ENCODE results near the gene PKIB. TPM values are rescaled to one million over a fixed set of nuclear protein-coding genes. Genes with fewer than 3 reads are reported as not detected.

Gene PKIB
- total RNA-seq, 4 donors from 2014 or later: 1.2 to 2.2 TPM; not detected in 2

GRCh38 chr6:122619309-122619708 is 9.1 kb downstream of the PKIB start:
- H3K9me3 ChIP-seq: no peaks in the 10 kb centered on the region
- 63% methylated on average over 2 of the region's 2 CpGs for WGBS
- peaks cover 0 to 2% (median 0%) of the 10 kb centered on the region in 4 donors for H3K27me3 ChIP-seq
- no peak overlapping the region for H3K4me3 ChIP-seq
- no peaks in the 10 kb centered on the region for H3K4me1 ChIP-seq
- H3K27ac ChIP-seq (replicated peaks in 1 of 4): no peak overlapping the region
- H3K36me3 ChIP-seq: no peaks in the 10 kb centered on the region
- TF ChIP-seq CTCF (IDR thresholded peaks at IDR 0.05) (no peak), POLR2A (IDR thresholded peaks at IDR 0.05; ENCODE audit: low read depth) (no peak), POLR2AphosphoS5 (IDR thresholded peaks at IDR 0.05) (no peak), EP300 (IDR thresholded peaks at IDR 0.05) (no peak)
- intact Hi-C loops (cut with DNase I): no loop called here
- DNase-seq (ENCODE audit: extremely low spot score): no peak

- Histone ChIP-seq H3K27me3 (peaks cover 0 to 2% (median 0%) of the 10 kb centered on the region in 4 donors), H3K9me3 (no peaks in the 10 kb centered on the region), H3K36me3 (no peaks in the 10 kb centered on the region), H3K4me1 (no peaks in the 10 kb centered on the region), H3K4me3 (no peak overlapping the region), H3K27ac (replicated peaks in 1 of 4) (no peak overlapping the region)
- 83% methylated on average over 3 of the region's 3 CpGs for WGBS
- DNase-seq (ENCODE audit: extremely low spot score): no peak
- intact Hi-C loops (cut with DNase I): no loop called here
- TF ChIP-seq EP300 (IDR thresholded peaks at IDR 0.05) (no peak), POLR2A (IDR thresholded peaks at IDR 0.05; ENCODE audit: low read depth) (no peak), POLR2AphosphoS5 (IDR thresholded peaks at IDR 0.05) (no peak), CTCF (IDR thresholded peaks at IDR 0.05) (no peak)
Observed at GRCh38 chr6:122620428-122620827, 10.2 kb downstream of the PKIB start.

GRCh38 chr6:122620902-122621301 is 10.7 kb downstream of the PKIB start:
- Histone ChIP-seq H3K9me3 (no peaks in the 10 kb centered on the region), H3K4me1 (no peaks in the 10 kb centered on the region), H3K27me3 (peaks cover 0 to 2% (median 0%) of the 10 kb centered on the region in 4 donors), H3K36me3 (no peaks in the 10 kb centered on the region), H3K27ac (replicated peaks in 1 of 4) (no peak overlapping the region), H3K4me3 (no peak overlapping the region)
- no peak for DNase-seq (ENCODE audit: extremely low spot score)
- intact Hi-C loops (cut with DNase I): no loop called here
- WGBS: 41% methylated on average over 3 of the region's 3 CpGs
- no peak for TF ChIP-seq CTCF (IDR thresholded peaks at IDR 0.05)
- TF ChIP-seq POLR2AphosphoS5 (IDR thresholded peaks at IDR 0.05): no peak
- TF ChIP-seq EP300 (IDR thresholded peaks at IDR 0.05): no peak
- TF ChIP-seq POLR2A (IDR thresholded peaks at IDR 0.05; ENCODE audit: low read depth): no peak

- TF ChIP-seq CTCF (IDR thresholded peaks at IDR 0.05): no peak
- TF ChIP-seq EP300 (IDR thresholded peaks at IDR 0.05): no peak
- no peak for TF ChIP-seq POLR2AphosphoS5 (IDR thresholded peaks at IDR 0.05)
- TF ChIP-seq POLR2A (IDR thresholded peaks at IDR 0.05; ENCODE audit: low read depth): no peak
- intact Hi-C loops (cut with DNase I): no loop called here
- no peak for DNase-seq (ENCODE audit: extremely low spot score)
Observed at GRCh38 chr6:122621638-122622037, 11.4 kb downstream of the PKIB start.

GRCh38 chr6:122622479-122622878 is 12.3 kb downstream of the PKIB start:
- Histone ChIP-seq H3K27me3 (peaks cover 0 to 2% (median 0%) of the 10 kb centered on the region in 4 donors), H3K4me3 (no peak overlapping the region), H3K4me1 (no peaks in the 10 kb centered on the region), H3K9me3 (no peaks in the 10 kb centered on the region), H3K36me3 (no peaks in the 10 kb centered on the region), H3K27ac (replicated peaks in 1 of 4) (no peak overlapping the region)
- TF ChIP-seq POLR2A (IDR thresholded peaks at IDR 0.05; ENCODE audit: low read depth) (no peak), CTCF (IDR thresholded peaks at IDR 0.05) (no peak), POLR2AphosphoS5 (IDR thresholded peaks at IDR 0.05) (no peak), EP300 (IDR thresholded peaks at IDR 0.05) (no peak)
- WGBS: 36% methylated on average over 4 of the region's 4 CpGs
- intact Hi-C loops (cut with DNase I): no loop called here
- DNase-seq (ENCODE audit: extremely low spot score): no peak

More at GRCh38 chr6:122621638-122622037, 11.4 kb downstream of the PKIB start:
- Histone ChIP-seq H3K4me1 (no peaks in the 10 kb centered on the region), H3K4me3 (no peak overlapping the region), H3K27me3 (peaks cover 0 to 2% (median 0%) of the 10 kb centered on the region in 4 donors), H3K9me3 (no peaks in the 10 kb centered on the region), H3K36me3 (no peaks in the 10 kb centered on the region), H3K27ac (replicated peaks in 1 of 4) (no peak overlapping the region)
- WGBS: 66% methylated on average over 2 of the region's 2 CpGs

Data from esophagus muscularis mucosa (tissue), 4 donors.